ENCODE results near the gene REEP6. TPM values are rescaled to one million over a fixed set of nuclear protein-coding genes. Genes with fewer than 3 reads are reported as not detected.
"Not testable (repeated sequence)": the region's sequence is repeated elsewhere in the genome, so short reads cannot be mapped to it uniquely, and the experiment has no call there.

REEP6 gene
- total RNA-seq, 3 donors from 2014 or later (not counting 1 experiment from before 2014, with no cell fraction given): 3.9 to 5.0 (median 4.3) TPM

DNA sequence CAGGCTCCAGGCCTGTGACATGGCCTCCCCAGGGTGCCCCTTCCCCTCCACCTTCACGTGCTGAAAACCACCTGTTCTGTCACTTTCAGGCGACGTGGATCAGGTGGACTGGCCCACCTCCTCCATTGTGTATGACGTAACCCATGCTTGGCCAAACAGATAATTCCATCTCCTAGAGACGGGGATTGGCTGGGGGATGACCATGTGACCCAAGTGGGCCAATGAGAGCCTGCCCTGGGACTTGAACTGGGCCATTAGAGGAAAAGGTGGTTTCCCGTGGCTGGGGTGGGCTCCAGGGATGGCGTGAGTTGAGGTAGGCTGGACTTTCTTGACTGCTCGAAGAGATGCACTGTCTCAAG lies 25.4 kb downstream of the REEP6 start:
- peaks cover 0 to 5% of the 10 kb centered on the region in 2 donors for H3K4me1 Mint-ChIP-seq
- WGBS (ENCODE audit: insufficient coverage): 80% methylated on average over 8 of the region's 8 CpGs
- no peak for ATAC-seq

DNA sequence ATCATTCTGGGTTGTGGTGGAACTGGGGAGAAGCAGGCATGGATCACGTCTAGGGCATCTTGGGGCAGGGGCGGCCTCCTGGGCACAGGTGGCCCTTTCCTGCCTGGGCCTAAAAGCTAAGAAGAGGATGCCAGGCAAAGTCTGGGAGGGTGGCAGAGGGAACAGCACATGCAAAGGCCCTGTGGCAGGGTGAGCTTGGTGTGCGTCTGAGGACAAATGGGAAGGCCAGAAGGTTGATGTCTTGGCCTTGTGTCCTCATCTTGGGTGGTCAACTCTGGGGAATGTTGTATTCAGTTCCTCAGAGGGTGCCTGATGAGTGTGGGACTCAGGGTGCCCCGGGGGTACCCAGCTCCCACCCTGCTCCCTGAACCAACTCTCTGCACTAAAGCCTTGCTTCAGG lies 27.5 kb downstream of the REEP6 start:
- whole genome bisulfite sequencing (ENCODE audit: insufficient coverage): 86% methylated on average over 4 of the region's 4 CpGs

More for the DNA sequence above, 25.4 kb downstream of the REEP6 start:
- Mint-ChIP-seq H3K27ac (no peak overlapping the region), H3K9me3 (no peaks in the 10 kb centered on the region), H3K36me3 (no peaks in the 10 kb centered on the region), H3K4me3 (no peak overlapping the region), H3K27me3 (ENCODE audit: low read depth in 2 of 2) (peaks cover 0 to 5% of the 10 kb centered on the region in 2 donors)
- Histone ChIP-seq H3K27me3 (ENCODE audit: control insufficient read depth, insufficient read depth, low read length) (peaks cover 12% of the 10 kb centered on the region), H3K9me3 (ENCODE audit: control insufficient read depth, insufficient read depth, low read length) (no peaks in the 10 kb centered on the region), H3K27ac (ENCODE audit: low read length) (no peak overlapping the region), H3K4me3 (ENCODE audit: low read length) (no peak overlapping the region), H3K36me3 (ENCODE audit: control insufficient read depth, insufficient read depth, low read length) (no peaks in the 10 kb centered on the region), H3K4me1 (ENCODE audit: control insufficient read depth, insufficient read depth, low read length) (peaks cover 17% of the 10 kb centered on the region)
- TF ChIP-seq, protein P1, sequence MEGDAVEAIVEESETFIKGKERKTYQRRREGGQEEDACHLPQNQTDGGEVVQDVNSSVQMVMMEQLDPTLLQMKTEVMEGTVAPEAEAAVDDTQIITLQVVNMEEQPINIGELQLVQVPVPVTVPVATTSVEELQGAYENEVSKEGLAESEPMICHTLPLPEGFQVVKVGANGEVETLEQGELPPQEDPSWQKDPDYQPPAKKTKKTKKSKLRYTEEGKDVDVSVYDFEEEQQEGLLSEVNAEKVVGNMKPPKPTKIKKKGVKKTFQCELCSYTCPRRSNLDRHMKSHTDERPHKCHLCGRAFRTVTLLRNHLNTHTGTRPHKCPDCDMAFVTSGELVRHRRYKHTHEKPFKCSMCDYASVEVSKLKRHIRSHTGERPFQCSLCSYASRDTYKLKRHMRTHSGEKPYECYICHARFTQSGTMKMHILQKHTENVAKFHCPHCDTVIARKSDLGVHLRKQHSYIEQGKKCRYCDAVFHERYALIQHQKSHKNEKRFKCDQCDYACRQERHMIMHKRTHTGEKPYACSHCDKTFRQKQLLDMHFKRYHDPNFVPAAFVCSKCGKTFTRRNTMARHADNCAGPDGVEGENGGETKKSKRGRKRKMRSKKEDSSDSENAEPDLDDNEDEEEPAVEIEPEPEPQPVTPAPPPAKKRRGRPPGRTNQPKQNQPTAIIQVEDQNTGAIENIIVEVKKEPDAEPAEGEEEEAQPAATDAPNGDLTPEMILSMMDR (IDR thresholded peaks at IDR 0.05): no peak
- no peak for DNase-seq
- intact Hi-C loops (cut with micrococcal nuclease): no loop called here

DNA sequence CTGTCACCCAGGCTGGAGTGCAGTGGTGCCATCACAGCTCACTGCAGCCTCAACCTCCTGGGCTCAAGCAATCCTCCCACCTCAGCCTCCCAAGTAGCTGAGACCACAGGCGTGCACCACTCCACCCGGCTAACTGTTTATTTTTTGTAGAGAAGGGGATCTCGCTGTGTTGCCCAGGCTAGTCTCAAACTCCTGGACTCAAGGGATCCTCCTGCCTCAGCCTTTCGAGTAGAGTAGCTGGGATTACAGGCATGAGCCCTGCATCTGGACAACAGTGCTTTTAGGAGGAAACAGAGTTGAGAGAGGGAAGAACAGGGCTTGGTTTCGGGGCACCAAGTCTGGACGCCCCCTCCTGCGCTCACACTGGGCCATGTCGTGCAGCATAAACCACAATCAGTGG lies 28.8 kb downstream of the REEP6 start:
- H3K27me3 ChIP-seq (ENCODE audit: control insufficient read depth, insufficient read depth, low read length); H3K36me3 Mint-ChIP-seq; H3K9me3 ChIP-seq (ENCODE audit: control insufficient read depth, insufficient read depth, low read length); H3K4me1 ChIP-seq (ENCODE audit: control insufficient read depth, insufficient read depth, low read length); intact Hi-C loops (cut with micrococcal nuclease); H3K9me3 Mint-ChIP-seq; H3K4me3 Mint-ChIP-seq; H3K4me3 ChIP-seq (ENCODE audit: low read length); H3K27ac Mint-ChIP-seq; H3K27ac ChIP-seq (ENCODE audit: low read length); DNase-seq; H3K4me1 Mint-ChIP-seq; ATAC-seq; H3K36me3 ChIP-seq (ENCODE audit: control insufficient read depth, insufficient read depth, low read length): not testable (repeated sequence)
- peaks cover 6 to 18% of the 10 kb centered on the region in 2 donors for H3K27me3 Mint-ChIP-seq (ENCODE audit: low read depth in 2 of 2)
- WGBS (ENCODE audit: insufficient coverage): 77% methylated on average over 8 of the region's 8 CpGs

More for the DNA sequence above, 27.5 kb downstream of the REEP6 start:
- H3K9me3 Mint-ChIP-seq: no peaks in the 10 kb centered on the region
- Histone ChIP-seq H3K27me3 (ENCODE audit: control insufficient read depth, insufficient read depth, low read length) (peaks cover 9% of the 10 kb centered on the region), H3K4me3 (ENCODE audit: low read length) (no peak overlapping the region), H3K36me3 (ENCODE audit: control insufficient read depth, insufficient read depth, low read length) (no peaks in the 10 kb centered on the region), H3K9me3 (ENCODE audit: control insufficient read depth, insufficient read depth, low read length) (no peaks in the 10 kb centered on the region), H3K27ac (ENCODE audit: low read length) (no peak overlapping the region), H3K4me1 (ENCODE audit: control insufficient read depth, insufficient read depth, low read length) (peaks cover 4% of the 10 kb centered on the region)
- no peak overlapping the region for H3K27ac Mint-ChIP-seq
- peaks cover 0 to 5% of the 10 kb centered on the region in 2 donors for H3K4me1 Mint-ChIP-seq
- ATAC-seq: no peak
- intact Hi-C loops (cut with micrococcal nuclease): no loop called here
- H3K4me3 Mint-ChIP-seq: no peak overlapping the region
- TF ChIP-seq, protein P1 (IDR thresholded peaks at IDR 0.05): no peak
- H3K36me3 Mint-ChIP-seq: no peaks in the 10 kb centered on the region
- peaks cover 0 to 14% of the 10 kb centered on the region in 2 donors for H3K27me3 Mint-ChIP-seq (ENCODE audit: low read depth in 2 of 2)
- no peak for DNase-seq

DNA sequence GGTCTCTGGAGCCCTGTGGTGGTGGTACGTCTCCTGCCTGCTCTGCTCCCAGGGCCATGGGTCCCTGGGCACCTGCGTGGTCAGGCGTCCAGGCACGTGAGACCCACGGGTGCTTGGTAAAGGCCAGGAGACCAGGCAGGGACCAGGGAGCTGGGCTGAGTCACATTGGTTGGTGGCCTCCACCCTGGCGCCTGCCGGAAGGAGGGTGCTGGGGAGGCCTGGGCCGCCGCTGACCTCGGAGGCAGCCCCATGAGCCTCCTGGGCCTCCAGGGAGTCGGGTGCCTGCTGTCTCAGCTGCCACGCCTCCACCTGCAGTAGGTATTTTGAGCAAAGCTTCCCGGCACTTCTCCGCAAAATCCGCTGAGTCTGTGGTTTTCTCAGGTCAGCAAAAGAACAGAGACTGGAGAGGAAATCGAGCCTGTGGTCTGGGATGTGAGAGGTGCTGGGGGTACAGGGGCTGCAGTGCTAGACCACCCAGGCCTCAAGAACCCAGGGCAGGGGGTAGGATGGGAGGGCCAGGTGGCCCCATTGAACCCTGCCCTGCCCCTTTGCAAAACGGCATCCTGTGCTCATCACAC lies 29.3 kb downstream of the REEP6 start:
- no peak for ATAC-seq
- H3K27me3 Mint-ChIP-seq (ENCODE audit: low read depth in 2 of 2): peaks cover 10 to 23% of the 10 kb centered on the region in 2 donors
- 80% methylated on average over 17 of the region's 17 CpGs for WGBS (ENCODE audit: insufficient coverage)

More for the DNA sequence above, 29.3 kb downstream of the REEP6 start:
- no peaks in the 10 kb centered on the region for H3K36me3 ChIP-seq (ENCODE audit: control insufficient read depth, insufficient read depth, low read length)
- no peak for DNase-seq
- no peaks in the 10 kb centered on the region for H3K9me3 ChIP-seq (ENCODE audit: control insufficient read depth, insufficient read depth, low read length)
- TF ChIP-seq, protein P1 (IDR thresholded peaks at IDR 0.05): no peak
- H3K4me1 ChIP-seq (ENCODE audit: control insufficient read depth, insufficient read depth, low read length): no peaks in the 10 kb centered on the region
- Mint-ChIP-seq H3K9me3 (no peaks in the 10 kb centered on the region), H3K36me3 (no peaks in the 10 kb centered on the region), H3K4me1 (peaks cover 0 to 8% of the 10 kb centered on the region in 2 donors), H3K4me3 (no peak overlapping the region), H3K27ac (no peak overlapping the region)
- no peak overlapping the region for H3K4me3 ChIP-seq (ENCODE audit: low read length)
- no peak overlapping the region for H3K27ac ChIP-seq (ENCODE audit: low read length)
- H3K27me3 ChIP-seq (ENCODE audit: control insufficient read depth, insufficient read depth, low read length): peaks cover 13% of the 10 kb centered on the region
- intact Hi-C loops (cut with micrococcal nuclease): no loop called here

Data from natural killer cell (primary cell).